ENCODE measurements around the gene WDR82. TPM values are rescaled to one million over a fixed set of nuclear protein-coding genes. Genes with fewer than 3 reads are reported as not detected.

Gene WDR82
- total and polyA plus RNA-seq, 2 of the 8 experiments (the other 6 are each of a cell fraction or from before 2014, with no cell fraction given): 33.5 to 82.7 TPM

DNA sequence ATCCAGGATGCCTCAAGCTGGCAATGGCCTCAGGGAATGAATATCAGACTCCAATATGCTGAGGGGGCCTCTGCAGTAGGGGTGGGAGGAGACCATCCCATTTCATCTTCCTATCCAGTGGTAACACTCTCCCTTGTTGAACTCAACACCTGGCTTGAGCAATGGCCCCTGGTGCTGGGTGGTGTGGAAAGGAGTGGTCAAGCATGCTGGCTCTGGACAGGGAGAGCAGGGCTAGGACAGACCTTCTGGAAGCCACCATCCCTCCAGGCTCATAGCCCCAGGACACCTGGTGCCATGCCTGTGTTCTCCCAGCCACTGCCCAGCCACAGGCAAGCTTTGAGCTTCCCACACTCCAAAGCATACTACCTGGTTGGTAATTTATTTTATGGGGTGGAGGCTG lies 47.2 kb upstream of the WDR82 start:
- Histone ChIP-seq H3K4me3 (ENCODE audit: extremely low read depth in 1 of 4, insufficient read depth in 2 of 4, low read depth in 3 of 4, low read length in 4 of 4) (no peak overlapping the region), H2AK5ac (ENCODE audit: low read depth, low read length) (no peak overlapping the region), H3K4me1 (replicated peaks in 1 of 4; ENCODE audit: control insufficient read depth in 3 of 4, insufficient read depth in 4 of 4, low read length in 3 of 4) (no peaks in the 10 kb centered on the region), H4K91ac (replicated peaks; ENCODE audit: insufficient read length, low read length) (no peak overlapping the region), H3K18ac (ENCODE audit: extremely low read depth, low read length) (no peak overlapping the region), H3K36me3 (ENCODE audit: control insufficient read depth in 2 of 4, insufficient read depth in 4 of 4, low read length in 3 of 4) (no peaks in the 10 kb centered on the region), H3K4ac (replicated peaks; ENCODE audit: insufficient read length, low read depth, low read length) (no peak overlapping the region), H2BK15ac (ENCODE audit: low read length) (no peak overlapping the region), H3K4me2 (ENCODE audit: insufficient read depth in 1 of 2, low read depth in 2 of 2, low read length in 2 of 2) (no peak overlapping the region), H3K9me3 (ENCODE audit: insufficient read depth in 2 of 2, low read depth in 1 of 2, low read length in 1 of 2) (no peaks in the 10 kb centered on the region), H4K5ac (ENCODE audit: insufficient read length, low read depth, low read length) (no peak overlapping the region), H3K27ac (ENCODE audit: low read depth, low read length) (no peak overlapping the region), H2BK5ac (ENCODE audit: low read depth, low read length) (no peak overlapping the region), H3K56ac (replicated peaks; ENCODE audit: insufficient read length, low read depth, low read length) (no peak overlapping the region), H2BK20ac (ENCODE audit: low read length) (no peak overlapping the region), H4K20me1 (replicated peaks in 1 of 2; ENCODE audit: control insufficient read depth in 1 of 2, insufficient read depth in 2 of 2, low read length in 2 of 2) (no peaks in the 10 kb centered on the region), H3K23ac (ENCODE audit: insufficient read length) (no peak overlapping the region), H3K79me2 (ENCODE audit: control insufficient read depth in 1 of 2, insufficient read depth in 2 of 2, low read length in 2 of 2) (no peaks in the 10 kb centered on the region), H3K14ac (ENCODE audit: insufficient read length) (no peak overlapping the region), H2AFZ (ENCODE audit: low read length) (no peak overlapping the region), H2BK120ac (replicated peaks; ENCODE audit: low read depth, low read length) (no peak overlapping the region), H3K27me3 (replicated peaks in 1 of 4; ENCODE audit: control insufficient read depth in 3 of 4, extremely low read depth in 1 of 4, insufficient read depth in 3 of 4, low read length in 3 of 4) (no peaks in the 10 kb centered on the region; a peak in 1 of 7 replicates), H3K79me1 (ENCODE audit: low read depth, low read length) (no peaks in the 10 kb centered on the region; the same call in 1 of the 2 replicates), H3K23me2 (ENCODE audit: low read depth, low read length) (peaks cover 3% of the 10 kb centered on the region; the same call in 1 of the 2 replicates), H3K9ac (replicated peaks in 1 of 4; ENCODE audit: extremely low read depth in 1 of 4, low read depth in 3 of 4, low read length in 3 of 4) (no peak overlapping the region), H2BK12ac (ENCODE audit: low read depth, low read length) (no peak overlapping the region), H4K8ac (ENCODE audit: extremely low read depth, insufficient read depth, low read length) (no peak overlapping the region)
- no peak for FAIRE-seq
- ChIA-PET CTCF (ENCODE audit: partially characterized antibody) (interaction anchor here (0.6 to 6.2 kb wide), 3 partner anchors 14 to 63 kb away, joined by 3 to 60 read pairs (median 8); no protein-coding TSS in a partner anchor), POLR2A (ENCODE audit: partially characterized antibody) (no interaction called here)
- no peak for DNase-seq (ENCODE audit: low read depth in 1 of 2, low spot score in 2 of 2)
- TF ChIP-seq SAP30 (IDR thresholded peaks at IDR 0.05; ENCODE audit: insufficient read depth, insufficient replicate concordance, low read length) (no peak), JUN (IDR thresholded peaks at IDR 0.05; ENCODE audit: low read depth, low read length) (no peak)
